NCI-H524 (cell line): ENCODE measurements around the gene DUOX2.

Experiments used
- DNase-seq, 2 experiments: peaks; one replicate each; lab custom pipeline; 2025; lab: John Stamatoyannopoulos, UW

DUOX2 gene

DNA sequence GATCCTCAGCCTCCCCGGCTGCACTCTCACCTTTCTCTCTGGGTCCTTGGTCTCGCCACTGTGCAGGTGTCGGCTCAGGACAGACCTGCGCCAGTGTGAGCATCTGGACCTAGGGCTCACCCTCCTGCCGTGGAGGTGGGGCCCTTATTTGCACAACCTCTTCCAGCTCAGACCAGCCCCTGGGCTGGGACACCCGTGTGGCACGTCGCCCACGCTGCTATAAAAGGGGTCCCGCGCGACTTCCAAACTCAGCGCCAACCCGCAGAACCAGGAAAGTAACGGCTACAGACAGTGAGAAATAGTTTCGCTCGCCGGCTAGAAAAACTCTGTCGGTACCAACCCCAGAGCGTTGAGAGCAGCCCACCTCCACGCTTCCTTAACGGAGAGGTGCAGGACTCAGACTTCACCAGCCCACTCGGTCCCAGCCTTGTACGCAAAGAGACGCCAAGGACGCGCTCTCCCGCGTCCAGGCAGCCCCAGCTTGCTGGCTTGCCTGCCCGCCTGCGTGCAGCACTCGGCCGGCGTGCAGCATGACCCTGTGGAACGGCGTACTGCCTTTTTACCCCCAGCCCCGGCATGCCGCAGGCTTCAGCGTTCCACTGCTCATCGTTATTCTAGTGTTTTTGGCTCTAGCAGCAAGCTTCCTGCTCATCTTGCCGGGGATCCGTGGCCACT, at the start of gene DUOX2, which contains the start of gene DUOXA2:
TSS of gene DUOX2 (minus strand) at position 97 of the 675 bp plus-strand sequence. CDS start 761 bp downstream, outside the sequence.
TSS of gene DUOXA2 (plus strand) at position 251 of the 675 bp plus-strand sequence. CDS start at position 531, 280 bp downstream.
- DNase-seq, result peak in 1 of 2 experiments; percentile 40

GRCh38 chr15:45163508-45163856, 49.5 kb upstream of the DUOX2 start:
- no peak for DNase-seq

DNA sequence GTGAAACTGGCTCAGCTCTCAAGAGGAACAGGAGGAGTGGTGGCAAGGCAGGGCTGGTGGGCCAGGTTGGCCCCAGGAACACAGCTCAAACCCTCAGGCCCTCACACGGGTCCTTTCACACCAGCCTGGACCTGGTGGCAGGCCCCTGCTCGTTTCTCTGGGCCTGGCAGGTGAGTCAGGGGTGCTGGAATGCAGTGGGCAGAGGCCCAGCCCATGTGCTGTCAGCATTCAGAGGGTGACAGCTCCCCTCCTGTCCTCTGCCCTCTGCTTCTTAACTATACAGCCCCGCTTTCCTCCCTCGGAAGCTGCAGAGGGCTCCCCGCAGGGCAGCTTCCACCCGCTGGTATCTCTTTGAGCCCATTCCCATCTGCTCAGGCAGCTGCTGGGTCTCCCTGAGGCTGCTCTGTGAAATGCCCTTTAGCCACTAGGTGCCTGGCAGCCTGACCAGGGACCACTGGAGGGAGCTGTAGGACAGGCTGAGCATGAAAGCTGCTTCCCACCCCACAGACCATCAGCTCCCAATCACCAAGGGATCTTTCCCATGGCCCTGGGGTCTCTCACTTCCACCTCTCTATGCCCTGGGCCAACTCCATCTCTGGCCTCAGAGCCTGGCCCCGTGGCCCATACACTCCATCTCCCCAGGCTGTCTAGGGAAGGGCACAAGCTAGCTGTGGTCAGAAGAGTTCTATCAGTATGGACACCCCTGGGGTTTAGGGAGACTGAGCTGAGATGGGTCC, 49.0 kb upstream of the DUOX2 start:
- DNase-seq, result peak; percentile 93 to 98

- DNase-seq, result no peak
Observed at GRCh38 chr15:45161666-45162065, 47.7 kb upstream of the DUOX2 start.

DNA sequence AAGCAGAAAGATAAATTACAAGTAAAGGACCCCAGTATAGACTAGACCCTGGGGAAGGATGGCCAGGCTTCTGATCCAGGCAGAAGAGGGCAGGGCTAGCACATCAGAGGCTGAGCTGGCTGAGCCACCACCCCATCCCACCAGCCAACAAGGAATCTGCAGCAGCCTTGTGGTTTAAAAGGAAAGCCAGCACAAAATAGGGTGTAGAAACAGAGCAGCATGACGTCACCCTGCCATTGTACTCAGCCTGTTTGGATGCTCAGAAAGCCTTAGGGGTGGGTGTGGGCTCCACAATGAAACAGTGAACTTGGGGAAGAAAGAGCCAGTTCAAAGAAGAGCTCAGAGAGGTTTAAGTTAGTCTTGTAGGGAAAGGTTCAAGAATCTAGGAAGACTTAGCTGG, 44.0 kb upstream of the DUOX2 start:
- DNase-seq, result no peak

GRCh38 chr15:45156744-45157455, 42.9 kb upstream of the DUOX2 start:
- DNase-seq, result peak; percentile 63 to 86

- DNase-seq, result no peak
Observed at GRCh38 chr15:45155739-45156138, 41.8 kb upstream of the DUOX2 start.

DNA sequence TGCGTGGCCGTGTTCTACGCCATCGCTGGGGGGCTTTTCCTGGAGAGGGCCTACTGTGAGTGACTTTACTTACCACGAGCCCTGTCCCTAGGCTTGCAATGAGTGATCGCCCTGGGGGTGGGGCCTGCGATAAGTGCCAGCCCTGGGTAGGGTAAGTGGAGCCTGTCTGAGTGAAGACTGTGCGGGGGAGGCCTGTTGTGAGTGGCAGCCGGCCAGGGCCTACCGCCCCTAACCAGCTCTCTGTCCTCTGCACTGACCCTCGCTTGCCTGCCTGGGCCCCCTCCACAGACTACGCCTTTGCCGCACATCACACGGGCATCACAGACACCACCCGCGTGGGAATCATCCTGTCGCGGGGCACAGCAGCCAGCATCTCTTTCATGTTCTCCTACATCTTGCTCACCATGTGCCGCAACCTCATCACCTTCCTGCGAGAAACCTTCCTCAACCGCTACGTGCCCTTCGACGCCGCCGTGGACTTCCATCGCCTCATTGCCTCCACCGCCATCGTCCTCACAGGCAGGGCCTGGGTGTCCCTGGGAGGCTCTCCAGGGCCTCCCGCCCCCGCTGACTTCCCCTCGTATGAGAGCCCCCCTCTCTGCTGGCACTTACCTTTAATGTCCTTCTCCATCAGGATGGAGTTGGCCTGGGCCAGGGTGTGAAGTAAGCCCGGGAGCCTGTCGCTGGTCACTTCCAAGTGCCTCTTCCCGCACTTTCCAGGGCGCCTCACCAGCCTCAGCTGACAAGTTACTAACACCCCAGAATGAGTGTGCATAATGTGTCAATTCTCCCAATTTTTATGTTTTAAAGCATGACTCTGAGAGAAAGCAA, 38.2 kb upstream of the DUOX2 start:
- DNase-seq, result no peak

- DNase-seq, result no peak
Observed at GRCh38 chr15:45150997-45151396, 37.0 kb upstream of the DUOX2 start.

GRCh38 chr15:45150481-45150880, 36.5 kb upstream of the DUOX2 start:
- DNase-seq, result no peak

DNA sequence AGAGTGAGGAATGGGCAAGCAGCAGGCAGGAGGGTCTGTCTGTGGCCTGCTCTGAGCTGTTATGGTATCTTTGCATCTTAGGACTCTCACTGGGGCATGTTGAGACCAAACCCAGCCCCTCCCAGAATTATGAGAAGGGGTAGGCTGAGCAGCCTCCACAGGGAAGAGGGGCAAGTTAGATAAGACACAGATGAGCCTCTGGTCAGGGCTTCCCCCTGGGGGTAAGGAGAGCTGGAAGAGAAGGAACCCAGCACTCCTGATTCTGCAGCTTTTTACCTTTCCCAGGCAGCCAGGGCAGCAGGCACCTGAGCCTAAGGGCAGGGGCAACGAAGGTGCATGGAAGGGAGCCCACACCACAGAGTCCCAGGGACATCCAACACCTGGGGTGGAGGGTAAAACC, 35.1 kb upstream of the DUOX2 start:
- DNase-seq, result no peak

- no peak for DNase-seq
Observed at GRCh38 chr15:45148076-45149059, 34.4 kb upstream of the DUOX2 start.

DNA sequence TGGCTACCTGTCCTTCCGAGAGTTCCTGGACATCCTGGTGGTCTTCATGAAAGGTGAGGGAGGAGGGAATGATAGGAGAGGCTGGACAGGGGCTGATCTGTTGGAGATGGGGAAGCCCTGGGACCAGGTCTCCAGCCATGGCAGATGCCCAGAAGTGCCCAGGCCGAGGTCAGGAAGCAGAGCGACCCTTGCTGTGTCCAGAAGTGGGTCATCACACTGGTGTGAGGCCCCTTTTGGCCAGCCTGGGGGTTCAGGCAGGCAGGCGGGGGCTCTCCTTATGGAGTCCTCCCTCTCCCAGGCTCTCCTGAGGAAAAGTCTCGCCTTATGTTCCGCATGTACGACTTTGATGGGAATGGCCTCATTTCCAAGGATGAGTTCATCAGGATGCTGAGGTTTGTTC, 33.6 kb upstream of the DUOX2 start:
- no peak for DNase-seq

DNA sequence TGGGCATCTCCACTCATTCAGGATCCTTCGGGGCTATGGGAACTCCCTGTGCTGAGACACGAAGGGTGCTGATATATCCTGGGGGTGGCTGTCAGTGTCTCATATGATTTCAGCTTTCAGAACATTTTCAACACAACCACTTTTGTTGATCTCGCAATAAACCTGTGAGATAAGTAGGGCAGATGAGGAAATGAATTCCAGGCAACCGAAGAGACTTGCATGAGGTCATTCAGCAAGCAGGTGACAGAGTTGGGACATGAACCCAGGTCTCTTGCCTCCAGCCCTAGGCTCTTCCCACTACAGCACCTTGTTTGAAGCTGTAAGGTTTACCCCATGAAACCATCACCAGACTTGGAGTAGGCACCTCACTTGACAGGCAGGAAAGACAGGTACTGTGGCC, 32.4 kb upstream of the DUOX2 start:
- DNase-seq, result no peak

GRCh38 chr15:45144775-45145174, 30.8 kb upstream of the DUOX2 start:
- no peak for DNase-seq

DNA sequence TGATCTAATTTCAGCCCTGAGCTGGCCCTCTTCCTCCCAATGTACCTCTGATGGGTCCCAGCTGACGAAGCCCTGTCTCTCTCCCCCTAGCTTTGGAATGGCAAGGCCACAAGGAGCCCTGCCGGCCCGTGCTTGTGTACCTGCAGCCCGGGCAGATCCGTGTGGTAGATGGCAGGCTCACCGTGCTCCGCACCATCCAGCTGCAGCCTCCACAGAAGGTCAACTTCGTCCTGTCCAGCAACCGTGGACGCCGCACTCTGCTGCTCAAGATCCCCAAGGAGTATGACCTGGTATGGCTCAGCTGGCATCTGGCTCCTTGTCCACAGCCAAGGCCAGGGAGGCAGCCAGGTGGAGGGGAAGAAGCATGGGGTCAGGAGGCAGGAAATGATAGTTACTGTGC, 30.0 kb upstream of the DUOX2 start:
- DNase-seq, result no peak

- DNase-seq, result no peak
Observed at GRCh38 chr15:45143056-45143455, 29.1 kb upstream of the DUOX2 start.

DNA sequence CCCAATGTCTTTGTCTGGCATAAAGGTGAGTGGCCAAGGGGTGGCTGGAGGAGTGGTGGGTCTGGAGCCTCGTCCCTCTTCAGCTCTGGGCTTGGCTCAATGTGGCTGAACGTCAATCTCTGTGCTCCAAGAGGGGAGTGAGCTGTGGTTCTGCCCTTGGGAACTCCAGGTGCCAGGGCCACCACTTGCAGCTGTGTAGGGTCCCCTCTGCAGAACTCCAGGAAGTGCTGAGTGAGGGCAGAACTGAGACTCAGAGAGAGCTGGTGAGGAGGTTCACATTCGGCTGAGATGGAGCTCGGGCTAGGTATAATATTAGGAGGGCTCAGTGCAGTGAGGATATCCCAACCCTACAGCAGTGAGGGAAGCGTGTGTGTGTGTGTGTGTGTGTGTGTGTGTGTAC, 27.4 kb upstream of the DUOX2 start:
- DNase-seq, result no peak

DNA sequence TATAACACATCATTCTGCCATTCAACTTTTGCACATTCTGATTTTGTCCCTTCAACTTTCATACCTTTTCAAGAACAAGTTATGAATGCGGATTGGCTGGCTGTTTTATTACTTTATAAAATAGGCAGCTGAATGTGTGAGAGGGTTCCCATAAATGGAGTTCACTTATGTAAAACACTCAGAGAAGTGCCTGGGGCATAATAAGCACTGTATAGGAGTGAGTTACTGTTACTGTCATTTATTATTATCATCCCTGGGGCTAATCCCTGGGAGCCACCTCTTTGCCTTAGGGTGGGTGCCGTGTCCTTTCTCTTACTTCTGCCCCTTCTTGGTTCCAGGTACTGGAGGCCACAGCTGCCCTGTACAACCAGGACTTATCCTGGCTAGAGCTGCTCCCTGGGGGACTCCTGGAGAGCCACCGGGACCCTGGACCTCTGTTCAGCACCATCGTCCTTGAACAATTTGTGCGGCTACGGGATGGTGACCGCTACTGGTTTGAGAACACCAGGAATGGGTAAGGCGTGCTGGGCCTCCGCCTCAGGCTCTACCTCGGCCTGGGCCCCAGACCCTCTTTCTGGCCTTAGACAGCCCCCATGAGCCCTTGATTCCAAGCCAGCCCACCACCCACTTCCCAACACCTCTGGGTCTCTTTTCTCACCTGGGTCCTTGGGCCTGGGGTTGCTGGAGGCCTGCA, 26.7 kb upstream of the DUOX2 start:
- DNase-seq, result no peak

- peak; percentile 37 to 72 for DNase-seq
Observed at GRCh38 chr15:45139770-45140169, 25.8 kb upstream of the DUOX2 start.
